EL (cell line): ENCODE data around the gene KRT34.

Experiments
- DNase-seq: peaks from one replicate; pipeline ENCODE4 v3.0.0-alpha.2; 2016

Gene KRT34

GRCh38 chr17:41328207-41328606 lies 53.9 kb downstream of the KRT34 start:
- DNase-seq, result no peak
